Spleen (tissue), 11 donors: ENCODE data around the gene GRAP2. TPM values are rescaled to one million over a fixed set of nuclear protein-coding genes. Genes with fewer than 3 reads are reported as not detected.

Experiments
- DNase-seq: peaks from one replicate; pipeline ENCODE4 v3.0.0-alpha.2; 2020
- H3K27ac ChIP-seq, 8 donors: fragments of 200-600 bp; sonication (generic) in 7 of 8; 1 replicate in 4 of 8; 2 replicates in 4 of 8; pipeline versions ENCODE4 v1.5.0 to v1.8.0; 2016 to 2021; ENCODE audit warnings: inconsistent platforms in 4 of 8, mild to moderate bottlenecking in 4 of 8, moderate library complexity in 1 of 8
- H3K27me3 ChIP-seq, 7 donors: fragments of 200-600 bp; sonication (generic) in 6 of 7; replicated peaks in 1 of 7; 1 replicate in 4 of 7; 2 replicates in 3 of 7; pipeline versions ENCODE4 v1.5.0 to v1.8.0; 2016 to 2021; ENCODE audit warnings: inconsistent platforms in 3 of 7, mild to moderate bottlenecking in 1 of 7
- H3K36me3 ChIP-seq, 6 donors: fragments of 200-600 bp; sonication (generic) in 5 of 6; 1 replicate in 4 of 6; 2 replicates in 2 of 6; pipeline versions ENCODE4 v1.5.0 to v1.8.0; 2016 to 2021; ENCODE audit warnings: inconsistent platforms in 2 of 6
- H3K4me1 ChIP-seq, 6 donors: fragments of 200-600 bp; sonication (generic) in 5 of 6; 1 replicate in 3 of 6; 2 replicates in 3 of 6; pipeline versions ENCODE4 v1.5.0 to v1.8.0; 2016 to 2021; ENCODE audit warnings: inconsistent platforms in 3 of 6
- H3K4me3 ChIP-seq, 8 donors: fragments of 200-600 bp; sonication (generic) in 7 of 8; 1 replicate in 4 of 8; 2 replicates in 4 of 8; pipeline versions ENCODE4 v1.5.0 to v1.8.0; 2016 to 2021; ENCODE audit warnings: inconsistent platforms in 4 of 8, mild to moderate bottlenecking in 4 of 8, moderate library complexity in 2 of 8
- H3K9me3 ChIP-seq, 8 donors: fragments of 200-600 bp; sonication (generic) in 7 of 8; 1 replicate in 4 of 8; 2 replicates in 4 of 8; pipeline versions ENCODE4 v1.5.0 to v1.8.0; 2016 to 2021; ENCODE audit warnings: inconsistent platforms in 4 of 8
- CTCF ChIP-seq, 11 experiments: fragments of 200-600 bp in 7 of 11; fragments of 450-650 bp in 4 of 11; sonication (generic) in 4 of 11; IDR thresholded peaks in 8 of 11; conservative IDR thresholded peaks in 3 of 11; 1 replicate in 7 of 11; 2 replicates in 4 of 11; pipeline versions ENCODE4 v1.4.0 to v1.8.0; 2016 to 2021; ENCODE audit warnings: antibody characterized with exemption in 11 of 11, inconsistent platforms in 4 of 11, mild to moderate bottlenecking in 1 of 11
- POLR2A ChIP-seq, 3 donors: fragments of 450-650 bp; IDR thresholded peaks; one replicate each; pipeline ENCODE4 v1.5.1; 2017; ENCODE audit warnings: antibody characterized with exemption in 3 of 3, mild to moderate bottlenecking in 1 of 3
- POLR2AphosphoS5 ChIP-seq, 3 donors: sonication (generic); formaldehyde crosslinking; IDR thresholded peaks; one replicate each; pipeline ENCODE4 v1.5.1; 2017; ENCODE audit warnings: antibody characterized with exemption in 3 of 3
- WGBS, 5 donors: extraction: QIAGEN DNeasy Blood & Tissue Kit in 3 of 5; methylation state at CpG; one replicate each; pipeline versions ENCODE4 v1.1.5 to v1.1.7; 2013 to 2018; 5-methylcytosine and 5-hydroxymethylcytosine counted together
- intact Hi-C: fragments of 100-400 bp; cut with DNase I; formaldehyde crosslinking; loops from one replicate; pipeline ENCODE4 v1.15.0; 2023; ENCODE audit warnings: low total_unique reads
- polyA plus RNA-seq, 3 donors: library from polyadenylated mRNA; stranded (reverse); fragments of 200-250 nt; gene quantifications; one replicate each; pipeline ENCODE4 v1.2.1, GENCODE V29; 2013
- total RNA-seq, 7 donors: library from RNA; depleted of rRNA in 3 of 7; stranded (reverse); fragments of >200 nt in 3 of 7; fragmentation: NEBNext Ultra II Directional in 4 of 7; extraction: Animal tissue kit (Norgen Biotek cat#: 25700) in 4 of 7; gene quantifications; one replicate each; pipeline versions ENCODE4 v1.1.0 to v1.2.1, GENCODE V29; 2016 to 2021
- donor health status: healthy with polysubstance abuse.
- donor health status: DM: no; HTN: no; CAD: no; lungs with moderate emphysema.
- donor health status: DM: no; HTN: no; CAD: no.
- donor health status: Bipolar disorder and iron deficiency.
- donor health status: healthy.
- donor health status: DM: no; HTN: no; CAD: no.
- donor health status: DM: yes; HTN: yes; CAD: no.

The GRAP2 gene
- total and polyA plus RNA-seq, 10 donors = 3.1 to 40.3 (median 29.8) TPM

- DNase-seq = no peak
- Histone ChIP-seq H3K36me3 (no peaks in the 10 kb centered on the region), H3K27me3 (no peaks in the 10 kb centered on the region), H3K9me3 (no peaks in the 10 kb centered on the region), H3K4me1 (peaks cover 20 to 72% (median 42%) of the 10 kb centered on the region in 6 donors), H3K27ac (peak overlapping the region in 3 of 8 donors; percentile 28 to 51 (median 34)), H3K4me3 (no peak overlapping the region)
- 83 to 89% (median 84%) methylated on average over 11 of the region's 11 CpGs for WGBS, 5 donors
- intact Hi-C loops = no loop called here
- TF ChIP-seq POLR2AphosphoS5 (IDR thresholded peaks at IDR 0.05) (no peak), CTCF (IDR thresholded peaks at IDR 0.05 in 8 of 11, conservative IDR thresholded peaks at IDR 0.05 in 3 of 11) (no peak), POLR2A (IDR thresholded peaks at IDR 0.05) (no peak)
Observed at GRCh38 chr22:39943953-39944872, 43.3 kb downstream of the GRAP2 start.

GRCh38 chr22:39946126-39946502 lies 45.2 kb downstream of the GRAP2 start:
- Histone ChIP-seq H3K27me3 (no peaks in the 10 kb centered on the region), H3K36me3 (no peaks in the 10 kb centered on the region), H3K4me3 (no peak overlapping the region), H3K9me3 (no peaks in the 10 kb centered on the region), H3K27ac (peak overlapping the region in 5 of 8 donors; percentile 3 to 51 (median 48)), H3K4me1 (peaks cover 27 to 77% (median 53%) of the 10 kb centered on the region in 6 donors)
- no peak for TF ChIP-seq POLR2AphosphoS5 (IDR thresholded peaks at IDR 0.05)
- TF ChIP-seq POLR2A (IDR thresholded peaks at IDR 0.05) = no peak
- no peak for TF ChIP-seq CTCF (IDR thresholded peaks at IDR 0.05 in 8 of 11, conservative IDR thresholded peaks at IDR 0.05 in 3 of 11)
- DNase-seq = no peak
- intact Hi-C loops = no loop called here
- WGBS, 5 donors = 84 to 94% (median 89%) methylated on average over 4 of the region's 4 CpGs

- no peak for DNase-seq
- no peaks in the 10 kb centered on the region for H3K9me3 ChIP-seq
- no peaks in the 10 kb centered on the region for H3K27me3 ChIP-seq
- WGBS, 5 donors = 38 to 57% (median 41%) methylated on average over 7 to 8 of the region's 8 CpGs
- intact Hi-C loops = no loop called here
- peak overlapping the region in 2 of 8 donors; percentile 5 to 8 for H3K4me3 ChIP-seq
- H3K27ac ChIP-seq = peak overlapping the region in 7 of 8 donors; percentile 3 to 69 (median 48)
- TF ChIP-seq CTCF (IDR thresholded peaks at IDR 0.05 in 8 of 11, conservative IDR thresholded peaks at IDR 0.05 in 3 of 11) (no peak), POLR2A (IDR thresholded peaks at IDR 0.05) (no peak), POLR2AphosphoS5 (IDR thresholded peaks at IDR 0.05) (peak in 2 of 3 donors; percentile 46 to 71)
- no peaks in the 10 kb centered on the region for H3K36me3 ChIP-seq
- peaks cover 32 to 80% (median 58%) of the 10 kb centered on the region in 6 donors for H3K4me1 ChIP-seq
Observed at GRCh38 chr22:39946503-39947219, 45.8 kb downstream of the GRAP2 start.
